Hepatocyte (in vitro differentiated cells): ENCODE measurements around the gene CIAO3. TPM values are rescaled to one million over a fixed set of nuclear protein-coding genes. Genes with fewer than 3 reads are reported as not detected.

ENCODE experiments used
- DNase-seq: peaks from one replicate; pipeline ENCODE4 v3.0.0-alpha.2; 2016; ENCODE audit warnings: low spot score
- H2AFZ ChIP-seq: fragments of 200-600 bp; sonication (generic); 2 replicates; pipeline ENCODE4 v1.6.0; 2016; ENCODE audit warnings: antibody characterized with exemption, mild to moderate bottlenecking
- H3K27ac ChIP-seq: fragments of 200-600 bp; sonication (generic); 2 replicates; pipeline ENCODE4 v1.5.1; 2016; ENCODE audit warnings: mild to moderate bottlenecking
- H3K27me3 ChIP-seq: fragments of 200-600 bp; sonication (generic); 2 replicates; pipeline ENCODE4 v1.6.1; 2016
- H3K36me3 ChIP-seq: fragments of 200-600 bp; sonication (generic); replicated peaks from 2 replicates; pipeline ENCODE4 v1.5.1; 2016; ENCODE audit warnings: low read depth; ENCODE audit not compliant: insufficient read depth
- H3K4me1 ChIP-seq: fragments of 200-600 bp; sonication (generic); 2 replicates; pipeline ENCODE4 v1.5.1; 2016; ENCODE audit warnings: mild to moderate bottlenecking, moderate library complexity; ENCODE audit not compliant: insufficient read depth
- H3K4me2 ChIP-seq: fragments of 200-600 bp; sonication (generic); 2 replicates; pipeline ENCODE4 v1.6.0; 2016
- H3K4me3 ChIP-seq: fragments of 200-600 bp; sonication (generic); 2 replicates; pipeline ENCODE4 v1.5.1; 2016; ENCODE audit warnings: mild to moderate bottlenecking
- H3K79me2 ChIP-seq: fragments of 200-600 bp; sonication (generic); 2 replicates; pipeline ENCODE4 v1.6.0; 2017; ENCODE audit warnings: mild to moderate bottlenecking
- H3K9me2 ChIP-seq: fragments of 200-600 bp; sonication (generic); replicated peaks from 2 replicates; pipeline ENCODE4 v1.6.0; 2017; ENCODE audit warnings: mild to moderate bottlenecking; ENCODE audit not compliant: insufficient read depth
- H3K9me3 ChIP-seq: fragments of 200-600 bp; sonication (generic); 2 replicates; pipeline ENCODE4 v1.5.1; 2016; ENCODE audit warnings: low read depth, mild to moderate bottlenecking
- H4K20me1 ChIP-seq: fragments of 200-600 bp; sonication (generic); 2 replicates; pipeline ENCODE4 v1.6.0; 2016; ENCODE audit warnings: mild to moderate bottlenecking; ENCODE audit not compliant: insufficient read depth, poor library complexity, severe bottlenecking
- EZH2 ChIP-seq: fragments of 200-600 bp; sonication (generic); IDR thresholded peaks from 2 replicates; pipeline ENCODE4 v1.6.1; 2016; ENCODE audit warnings: antibody characterized with exemption, mild to moderate bottlenecking, borderline replicate concordance
- EZH2phosphoT487 ChIP-seq: fragments of 200-600 bp; sonication (generic); IDR thresholded peaks from one replicate; pipeline ENCODE4 v1.6.1; 2018; ENCODE audit warnings: antibody characterized with exemption, mild to moderate bottlenecking, low read depth, moderate library complexity; ENCODE audit not compliant: unreplicated experiment, severe bottlenecking
- WGBS: methylation state at CpG from one replicate; pipeline ENCODE4 v1.1.6; 2016; ENCODE audit warnings: low lambda C conversion rate; ENCODE audit errors: missing lambda C conversion rate; 5-methylcytosine and 5-hydroxymethylcytosine counted together
- polyA plus RNA-seq: library from polyadenylated mRNA; unstranded; fragments of >200 nt; fragmentation: Nextera tagmentation; extraction: Ambion mirVana; gene quantifications from 2 replicates; pipeline ENCODE4 v1.2.1, GENCODE V29; 2016
- total RNA-seq: library from RNA; depleted of rRNA; stranded (reverse); fragments of >200 nt; gene quantifications from 2 replicates; pipeline ENCODE4 v1.2.3, GENCODE V29; 2014
- TF ChIP-seq, protein P1 (sequence below): fragments of 200-600 bp; sonication (generic); IDR thresholded peaks from 2 replicates; pipeline ENCODE4 v1.5.1; 2016; ENCODE audit warnings: antibody characterized with exemption, mild to moderate bottlenecking; ENCODE audit not compliant: poor library complexity

The CIAO3 gene
- total and polyA plus RNA-seq, 2 experiments from 2014 or later, result 39.0 to 42.8 TPM

DNA sequence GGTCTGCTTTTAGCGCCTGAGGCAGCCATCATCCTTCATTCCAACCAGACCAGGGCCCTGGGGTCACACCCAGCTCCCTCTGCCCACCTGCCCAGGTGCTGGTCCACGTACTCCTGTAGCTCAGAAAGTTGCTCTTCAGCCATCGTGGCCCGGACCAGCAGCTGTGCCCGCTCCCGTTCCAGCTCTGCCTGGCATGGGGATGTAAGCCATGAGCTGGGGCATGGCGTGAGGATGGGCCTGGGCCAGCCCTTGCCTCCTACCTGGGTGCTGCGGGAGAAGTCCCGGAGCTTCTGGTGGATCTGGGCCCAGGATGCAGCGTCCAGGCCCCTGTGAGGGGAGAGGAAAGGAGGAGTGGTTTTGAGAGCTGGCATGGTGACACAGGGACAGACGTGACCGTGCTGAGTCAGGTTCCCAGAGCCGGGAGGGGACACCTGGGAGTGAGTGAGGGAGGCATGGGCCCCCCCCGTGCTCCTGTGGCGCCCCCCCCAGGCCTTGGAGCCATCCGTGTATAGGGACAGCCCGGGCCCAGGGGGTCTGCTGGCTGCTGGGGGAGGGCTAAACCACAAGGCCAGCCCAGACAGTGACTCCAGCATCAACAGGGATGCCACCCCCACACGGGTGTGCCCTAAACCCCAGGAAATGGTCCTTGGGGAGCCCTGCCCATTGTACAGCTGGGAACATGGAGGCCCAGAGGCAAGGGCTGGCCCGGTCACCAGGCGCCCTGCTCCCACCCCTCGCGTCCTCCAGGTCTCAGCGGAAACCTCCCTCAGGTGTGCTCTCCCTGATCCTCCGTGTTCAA is 17.8 kb downstream of the CIAO3 start:
- Histone ChIP-seq H3K9me3 (no peaks in the 10 kb centered on the region), H3K79me2 (no peaks in the 10 kb centered on the region), H3K4me1 (peaks cover 25% of the 10 kb centered on the region), H2AFZ (no peak overlapping the region), H4K20me1 (peaks cover 11% of the 10 kb centered on the region), H3K27me3 (peaks cover 7% of the 10 kb centered on the region), H3K27ac (no peak overlapping the region), H3K36me3 (no peaks in the 10 kb centered on the region), H3K4me3 (no peak overlapping the region), H3K9me2 (no peaks in the 10 kb centered on the region), H3K4me2 (no peak overlapping the region)
- TF ChIP-seq EZH2phosphoT487, result no peak
- TF ChIP-seq EZH2, result no peak
- TF ChIP-seq, protein P1, sequence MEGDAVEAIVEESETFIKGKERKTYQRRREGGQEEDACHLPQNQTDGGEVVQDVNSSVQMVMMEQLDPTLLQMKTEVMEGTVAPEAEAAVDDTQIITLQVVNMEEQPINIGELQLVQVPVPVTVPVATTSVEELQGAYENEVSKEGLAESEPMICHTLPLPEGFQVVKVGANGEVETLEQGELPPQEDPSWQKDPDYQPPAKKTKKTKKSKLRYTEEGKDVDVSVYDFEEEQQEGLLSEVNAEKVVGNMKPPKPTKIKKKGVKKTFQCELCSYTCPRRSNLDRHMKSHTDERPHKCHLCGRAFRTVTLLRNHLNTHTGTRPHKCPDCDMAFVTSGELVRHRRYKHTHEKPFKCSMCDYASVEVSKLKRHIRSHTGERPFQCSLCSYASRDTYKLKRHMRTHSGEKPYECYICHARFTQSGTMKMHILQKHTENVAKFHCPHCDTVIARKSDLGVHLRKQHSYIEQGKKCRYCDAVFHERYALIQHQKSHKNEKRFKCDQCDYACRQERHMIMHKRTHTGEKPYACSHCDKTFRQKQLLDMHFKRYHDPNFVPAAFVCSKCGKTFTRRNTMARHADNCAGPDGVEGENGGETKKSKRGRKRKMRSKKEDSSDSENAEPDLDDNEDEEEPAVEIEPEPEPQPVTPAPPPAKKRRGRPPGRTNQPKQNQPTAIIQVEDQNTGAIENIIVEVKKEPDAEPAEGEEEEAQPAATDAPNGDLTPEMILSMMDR, result no peak
- no peak for DNase-seq
- WGBS, result 93% methylated on average over 24 of the region's 24 CpGs

DNA sequence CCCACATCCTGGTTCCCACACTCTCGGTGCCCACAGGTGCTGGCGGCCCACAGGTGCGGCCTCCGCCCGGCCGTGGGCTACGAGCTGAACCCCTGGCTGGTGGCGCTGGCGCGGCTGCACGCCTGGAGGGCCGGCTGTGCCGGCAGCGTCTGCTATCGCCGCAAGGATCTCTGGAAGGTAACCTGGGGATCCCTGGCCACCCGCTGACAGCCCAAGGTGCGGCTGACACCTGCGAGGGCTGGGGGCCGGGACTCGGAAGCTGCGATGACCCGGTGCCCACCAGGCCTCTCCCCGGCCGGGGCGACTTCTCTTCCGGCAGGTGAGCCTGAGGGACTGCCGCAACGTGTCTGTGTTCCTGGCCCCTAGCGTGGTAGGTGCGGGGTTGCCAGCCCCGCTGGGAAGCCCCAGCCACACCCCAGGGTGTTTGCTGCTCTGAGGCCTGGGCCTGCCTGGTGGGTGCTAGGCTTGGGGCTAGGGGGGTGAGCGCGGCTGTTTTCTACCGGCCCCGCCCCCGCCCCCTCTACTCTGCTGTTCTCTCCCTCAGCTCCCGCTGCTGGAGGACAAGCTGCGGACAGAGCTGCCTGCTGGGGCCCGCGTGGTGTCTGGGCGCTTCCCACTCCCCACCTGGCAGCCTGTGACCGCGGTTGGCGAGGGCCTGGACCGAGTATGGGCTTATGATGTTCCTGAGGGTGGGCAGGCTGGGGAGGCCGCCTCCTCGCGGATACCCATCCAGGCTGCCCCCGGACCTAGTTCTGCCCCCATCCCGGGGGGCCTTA is 18.8 kb downstream of the CIAO3 start:
- Histone ChIP-seq H2AFZ (no peak overlapping the region), H3K9me3 (no peaks in the 10 kb centered on the region), H3K4me1 (peaks cover 14% of the 10 kb centered on the region), H3K27ac (peak overlapping the region; percentile 96), H3K36me3 (no peaks in the 10 kb centered on the region), H3K9me2 (no peaks in the 10 kb centered on the region), H3K4me2 (peak overlapping the region; percentile 100), H3K27me3 (peaks cover 4% of the 10 kb centered on the region), H3K79me2 (no peaks in the 10 kb centered on the region), H3K4me3 (no peak overlapping the region), H4K20me1 (peaks cover 11% of the 10 kb centered on the region)
- no peak for DNase-seq
- 96% methylated on average over 37 of the region's 51 CpGs for WGBS
- TF ChIP-seq EZH2 (no peak), EZH2phosphoT487 (no peak)
- TF ChIP-seq, protein P1, result no peak

DNA sequence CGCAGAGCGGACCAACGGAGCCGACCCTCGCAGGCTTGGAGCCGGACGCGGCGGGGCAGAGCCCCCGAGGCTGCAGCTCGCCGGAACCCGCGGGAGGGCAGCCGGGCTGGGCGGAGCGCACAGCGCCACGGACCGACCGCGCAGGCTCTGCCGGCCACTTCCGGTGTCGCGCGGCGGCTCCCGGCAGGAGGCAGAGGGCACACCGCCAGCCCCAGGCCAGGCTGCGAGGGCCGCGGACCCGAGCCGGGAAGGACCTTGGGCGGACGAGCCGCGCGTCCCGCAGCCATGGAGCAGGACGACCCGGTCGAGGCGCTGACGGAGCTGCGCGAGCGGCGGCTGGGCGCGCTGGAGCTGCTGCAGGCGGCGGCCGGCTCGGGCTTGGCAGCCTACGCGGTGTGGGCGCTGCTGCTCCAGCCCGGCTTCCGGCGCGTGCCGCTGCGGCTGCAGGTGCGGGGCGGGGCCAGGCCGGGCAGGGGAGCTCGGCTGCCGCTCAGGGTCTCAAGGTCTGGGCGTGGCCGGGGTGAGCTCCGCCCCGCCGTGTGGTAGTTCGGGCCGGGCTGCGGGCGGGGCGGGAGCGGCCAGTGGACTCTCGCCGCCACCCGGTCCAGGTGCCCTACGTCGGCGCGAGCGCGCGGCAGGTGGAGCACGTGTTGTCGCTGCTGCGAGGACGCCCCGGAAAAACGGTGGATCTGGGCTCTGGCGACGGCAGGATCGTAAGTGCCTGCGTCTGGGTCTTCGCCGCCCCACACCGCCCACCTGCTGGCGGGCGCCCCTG is 19.6 kb downstream of the CIAO3 start, which contains the start of gene ANTKMT:
Gene ANTKMT, plus strand, starts transcription at position 157 of the 775 bp plus-strand sequence. Its CDS starts 129 bp downstream, at position 286.
- Histone ChIP-seq H3K4me2 (peak within 1 kb of the TSS; percentile 100), H3K27me3 (peaks cover 8% of the 10 kb centered on the region), H3K36me3 (no peaks in the 10 kb centered on the region), H4K20me1 (peaks cover 11% of the 10 kb centered on the region), H3K4me1 (peaks cover 14% of the 10 kb centered on the region), H3K9me2 (no peaks in the 10 kb centered on the region), H3K79me2 (no peaks in the 10 kb centered on the region), H3K4me3 (peak within 1 kb of the TSS; percentile 98), H3K9me3 (no peaks in the 10 kb centered on the region), H2AFZ (peak within 1 kb of the TSS; percentile 97), H3K27ac (peak within 1 kb of the TSS; percentile 96)
- 14% methylated on average over 78 of the region's 106 CpGs for WGBS
- no peak for TF ChIP-seq EZH2
- no peak for TF ChIP-seq EZH2phosphoT487
- TF ChIP-seq, protein P1, result no peak
- DNase-seq, result peak; percentile 94
